HEK293 (cell line): ENCODE measurements around the gene TMEM145.

Source experiments
- CTCF ChIA-PET: fragments of 350-600 bp; formaldehyde crosslinking; extraction: SDS; loops from one replicate; lab custom pipeline; 2021; ENCODE audit warnings: antibody characterized with exemption; lab: Yijun Ruan, JAX
- POLR2A ChIA-PET: fragments of 300-600 bp; formaldehyde crosslinking; extraction: SDS; loops from one replicate; lab custom pipeline; 2020; ENCODE audit warnings: antibody characterized with exemption, inconsistent platforms; lab: Yijun Ruan, JAX
- H3K27ac ChIP-seq: fragments of 200-500 bp; sonication (Bioruptor generic); 2 replicates; pipeline ENCODE4 v1.5.1; 2014; ENCODE audit warnings: low read depth, low read length, control low read depth, inconsistent platforms; ENCODE audit errors: extremely low read depth
- H3K36me3 ChIP-seq, 2 experiments: fragments of 200-500 bp in 1 of 2; sonication (Bioruptor generic) in 1 of 2; 1 replicate in 1 of 2; 2 replicates in 1 of 2; pipeline ENCODE4 v1.5.1; 2014 to 2017; ENCODE audit warnings: inconsistent platforms in 2 of 2, low read length in 2 of 2; ENCODE audit not compliant: control insufficient read depth in 2 of 2, insufficient read depth in 1 of 2
- H3K4me1 ChIP-seq: fragments of 200-500 bp; sonication (Bioruptor generic); 2 replicates; pipeline ENCODE4 v1.5.1; 2014; ENCODE audit warnings: mild to moderate bottlenecking, low read length, inconsistent platforms; ENCODE audit not compliant: control insufficient read depth, insufficient read depth
- H3K4me3 ChIP-seq: 2 replicates; pipeline ENCODE4 v1.5.1; 2011; ENCODE audit warnings: low read depth, mild to moderate bottlenecking, control low read depth, low read length, moderate library complexity
- H3K9me3 ChIP-seq: fragments of 200-500 bp; sonication (Bioruptor generic); 2 replicates; pipeline ENCODE4 v1.5.1; 2014; ENCODE audit warnings: low read depth, low read length, inconsistent platforms; ENCODE audit not compliant: control insufficient read depth, insufficient read depth
- EGR2 ChIP-seq: fragments of 450-650 bp; formaldehyde crosslinking; IDR thresholded peaks from 2 replicates; pipeline ENCODE4 v1.5.1; 2016; ENCODE audit warnings: low read depth, missing biosample characterization, missing genetic modification characterization
- HOXD13 ChIP-seq: sonication (generic); formaldehyde crosslinking; IDR thresholded peaks from 2 replicates; pipeline ENCODE4 v1.8.0; 2022; ENCODE audit warnings: missing genetic modification reagents, borderline replicate concordance
- SP2 ChIP-seq: fragments of 450-650 bp; formaldehyde crosslinking; IDR thresholded peaks from 2 replicates; pipeline ENCODE4 v1.5.1; 2016; ENCODE audit warnings: missing biosample characterization, missing genetic modification characterization
- ZBTB10 ChIP-seq: fragments of 450-650 bp; formaldehyde crosslinking; IDR thresholded peaks from 2 replicates; pipeline ENCODE4 v1.5.1; 2016; ENCODE audit warnings: missing biosample characterization, missing genetic modification characterization
- ZBTB49 ChIP-seq: fragments of 450-650 bp; formaldehyde crosslinking; IDR thresholded peaks from 2 replicates; pipeline ENCODE4 v1.5.1; 2016; ENCODE audit warnings: missing biosample characterization, missing genetic modification characterization, low read depth
- ZEB2 ChIP-seq: fragments of 450-650 bp; formaldehyde crosslinking; IDR thresholded peaks from 2 replicates; pipeline ENCODE4 v1.5.1; 2016; ENCODE audit warnings: missing biosample characterization, missing genetic modification characterization
- ZFHX2 ChIP-seq: fragments of 450-650 bp; formaldehyde crosslinking; conservative IDR thresholded peaks from 2 replicates; pipeline ENCODE4 v1.5.1; 2016; ENCODE audit warnings: missing biosample characterization, missing genetic modification characterization
- ZFP3 ChIP-seq: fragments of 450-650 bp; formaldehyde crosslinking; IDR thresholded peaks from 2 replicates; pipeline ENCODE4 v1.5.1; 2016; ENCODE audit warnings: low read depth, missing biosample characterization, missing genetic modification characterization
- ZFP69B ChIP-seq: fragments of 450-650 bp; formaldehyde crosslinking; IDR thresholded peaks from 2 replicates; pipeline ENCODE4 v1.5.1; 2016; ENCODE audit warnings: missing biosample characterization, missing genetic modification characterization
- ZNF223 ChIP-seq: fragments of 450-650 bp; formaldehyde crosslinking; IDR thresholded peaks from 2 replicates; pipeline ENCODE4 v1.5.1; 2016; ENCODE audit warnings: missing biosample characterization, missing genetic modification characterization
- ZNF248 ChIP-seq: fragments of 450-650 bp; formaldehyde crosslinking; IDR thresholded peaks from 2 replicates; pipeline ENCODE4 v1.5.1; 2017; ENCODE audit warnings: missing biosample characterization, missing genetic modification characterization
- ZNF335 ChIP-seq: fragments of 450-650 bp; formaldehyde crosslinking; conservative IDR thresholded peaks from 2 replicates; pipeline ENCODE4 v1.5.1; 2016; ENCODE audit warnings: missing biosample characterization, missing genetic modification characterization
- ZNF426 ChIP-seq: fragments of 450-650 bp; formaldehyde crosslinking; IDR thresholded peaks from 2 replicates; pipeline ENCODE4 v1.5.1; 2017; ENCODE audit warnings: missing biosample characterization, missing genetic modification characterization, mild to moderate bottlenecking, inconsistent platforms, moderate library complexity
- ZNF501 ChIP-seq: fragments of 450-650 bp; formaldehyde crosslinking; IDR thresholded peaks from 2 replicates; pipeline ENCODE4 v1.5.1; 2016; ENCODE audit warnings: missing biosample characterization, missing genetic modification characterization
- ZNF549 ChIP-seq: fragments of 450-650 bp; IDR thresholded peaks from 2 replicates; pipeline ENCODE4 v1.5.1; 2018; ENCODE audit warnings: missing biosample characterization, missing genetic modification characterization, mild to moderate bottlenecking, inconsistent platforms, moderate library complexity
- ZNF560 ChIP-seq: fragments of 450-650 bp; formaldehyde crosslinking; IDR thresholded peaks from 2 replicates; pipeline ENCODE4 v1.5.1; 2017; ENCODE audit warnings: missing biosample characterization, missing genetic modification characterization, borderline replicate concordance
- ZNF664 ChIP-seq: fragments of 450-650 bp; formaldehyde crosslinking; IDR thresholded peaks from 2 replicates; pipeline ENCODE4 v1.5.1; 2016; ENCODE audit warnings: missing biosample characterization, missing genetic modification characterization
- ZNF837 ChIP-seq: fragments of 450-650 bp; formaldehyde crosslinking; IDR thresholded peaks from 2 replicates; pipeline ENCODE4 v1.5.1; 2016; ENCODE audit warnings: missing biosample characterization, missing genetic modification characterization

Gene TMEM145

GRCh38 chr19:42326969-42327368 is 13.9 kb downstream of the TMEM145 start:
- TF ChIP-seq ZNF426 (tag by site-specific recombination) = no peak
- TF ChIP-seq ZNF248 (tag by site-specific recombination) = no peak
- TF ChIP-seq HOXD13 (CRISPR knock-in tag) = no peak
- TF ChIP-seq ZNF549 (tag by site-specific recombination) = no peak
- TF ChIP-seq ZNF335 = peak; percentile 43; the same call in 1 of the 2 replicates
- no peak for TF ChIP-seq ZNF223 (tag by site-specific recombination)
- no peak for TF ChIP-seq ZNF837 (tag by site-specific recombination)
- TF ChIP-seq ZBTB10 (tag by site-specific recombination) = no peak
- TF ChIP-seq ZFP69B = no peak
- peak; percentile 97 for TF ChIP-seq ZNF664 (tag by site-specific recombination)
- ChIA-PET POLR2A (interaction anchor here (1.5 kb wide), 2 partner anchors 25 to 44 kb away, joined by 3 read pairs; partner anchors contain the start of gene PAFAH1B3), CTCF (interaction anchor here (1.0 to 1.8 kb wide), 5 partner anchors 16 to 113 kb away, joined by 3 to 7 read pairs (median 5); no protein-coding TSS in a partner anchor)
- peak overlapping the region; percentile 67 for H3K4me3 ChIP-seq
- no peaks in the 10 kb centered on the region; a peak in 1 of 3 replicates for H3K36me3 ChIP-seq
- H3K9me3 ChIP-seq = no peaks in the 10 kb centered on the region
- peak overlapping the region; percentile 92; the same call in 1 of the 2 replicates for H3K27ac ChIP-seq
- H3K4me1 ChIP-seq = peaks cover 43% of the 10 kb centered on the region

- ChIA-PET POLR2A (interaction anchor here (0.8 to 1.5 kb wide), 3 partner anchors 14 to 44 kb away, joined by 3 read pairs; partner anchors contain the start of gene PAFAH1B3), CTCF (interaction anchor here (0.6 to 1.8 kb wide), 7 partner anchors 16 to 201 kb away, joined by 3 to 7 read pairs (median 4); partner anchors contain the start of genes CEACAM1 and PAFAH1B3)
- H3K4me3 ChIP-seq = no peak overlapping the region
- peak overlapping the region; percentile 92; the same call in 1 of the 2 replicates for H3K27ac ChIP-seq
- H3K9me3 ChIP-seq = no peaks in the 10 kb centered on the region
- H3K36me3 ChIP-seq = no peaks in the 10 kb centered on the region; a peak in 1 of 3 replicates
- peaks cover 43% of the 10 kb centered on the region for H3K4me1 ChIP-seq
- TF ChIP-seq ZNF560 (tag by site-specific recombination) (no peak), SP2 (tag by site-specific recombination) (peak; percentile 51), ZFP69B (no peak), ZBTB49 (tag by site-specific recombination) (no peak), ZFP3 (peak; percentile 98), ZEB2 (tag by site-specific recombination) (no peak), ZNF501 (tag by site-specific recombination) (no peak), ZFHX2 (peak; percentile 93), EGR2 (tag by site-specific recombination) (peak; percentile 94), ZNF335 (peak; percentile 19; the same call in 1 of the 2 replicates)
- TF ChIP-seq, all 188 proteins: peak for 5
Measured at GRCh38 chr19:42327381-42327780, 14.3 kb downstream of the TMEM145 start.
